ENCODE measurements around the gene ODAD2.

DNA sequence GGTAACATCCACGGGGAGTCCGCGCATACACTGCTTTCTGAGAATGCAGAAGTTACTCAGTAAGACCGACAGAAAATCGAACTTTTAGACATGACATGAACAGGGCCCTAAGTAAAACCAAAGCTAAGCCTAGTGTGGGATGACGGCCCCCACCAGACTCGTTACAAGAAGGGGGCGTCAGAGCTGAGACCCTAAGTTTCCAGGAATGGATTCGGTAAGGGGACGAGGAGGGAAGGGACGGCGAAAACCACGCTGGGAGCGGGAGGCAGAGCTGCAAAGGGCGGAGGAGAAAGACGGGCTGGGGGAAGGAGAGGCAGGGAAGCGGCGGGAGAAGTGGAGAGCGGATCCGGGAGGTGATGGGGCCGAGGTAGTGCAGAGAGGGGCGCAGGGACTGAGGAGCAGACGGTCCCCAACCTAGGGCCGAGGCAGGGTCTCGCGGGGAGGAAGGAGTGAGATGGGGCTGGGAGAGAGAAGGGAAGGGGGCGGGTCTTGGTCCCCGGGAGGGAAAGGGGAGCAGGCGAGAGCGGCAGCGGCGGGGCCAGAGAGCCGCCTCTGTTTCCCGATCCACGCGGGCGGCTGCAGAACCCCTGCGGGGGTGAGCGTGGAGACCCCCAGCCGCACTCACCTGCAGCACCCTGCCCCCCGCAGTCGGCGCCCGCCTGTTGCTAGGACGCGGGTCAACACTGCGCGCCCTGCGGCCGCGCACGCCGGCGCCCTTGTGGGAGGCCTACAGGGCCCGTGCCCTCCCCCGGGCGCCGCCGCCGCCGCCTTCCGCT is 513 bp downstream of the ODAD2 start:
- TF ChIP-seq TAF1 (IDR thresholded peaks at IDR 0.05; ENCODE audit: low read depth, low read length) (no peak), POLR2A (IDR thresholded peaks at IDR 0.05; ENCODE audit: low read depth, low read length) (no peak)
